ENCODE measurements around the gene FUT1. TPM values are rescaled to one million over a fixed set of nuclear protein-coding genes. Genes with fewer than 3 reads are reported as not detected.

Gene FUT1
- total and polyA plus RNA-seq, 2 donors (not counting 1 experiment from before 2014, with no cell fraction given) = not detected

- Mint-ChIP-seq H3K9me3 (ENCODE audit: insufficient read depth) (no peaks in the 10 kb centered on the region), H3K4me1 (peaks cover 15% of the 10 kb centered on the region), H3K4me3 (no peak overlapping the region), H3K27me3 (peaks cover 30% of the 10 kb centered on the region), H3K27ac (no peak overlapping the region)
- ATAC-seq (ENCODE audit: low read depth) (peak; percentile 66), DNase-seq (peak; percentile 68)
- POLR2A ChIA-PET = no interaction called here
- H3K79me2 ChIP-seq (ENCODE audit: control insufficient read depth, insufficient read depth, low read length) = no peaks in the 10 kb centered on the region
- H3K4me3 ChIP-seq (ENCODE audit: control extremely low read depth in 1 of 5, extremely low read depth in 1 of 5, insufficient read depth in 1 of 5, low read depth in 2 of 5, low read length in 4 of 5) = no peak overlapping the region
- peaks cover 0 to 56% (median 21%) of the 10 kb centered on the region in 4 experiments for H3K27me3 ChIP-seq (replicated peaks in 1 of 4; ENCODE audit: control extremely low read depth in 1 of 4, control insufficient read depth in 3 of 4, insufficient read depth in 4 of 4, low read length in 3 of 4)
- CTCF ChIA-PET = no interaction called here
- intact Hi-C loops (cut with micrococcal nuclease) = loop anchor here (1.0 kb wide), 1 partner anchor 31 kb away; no protein-coding TSS in a partner anchor
- H3K9ac ChIP-seq (ENCODE audit: low read length) = no peak overlapping the region
- H3K36me3 ChIP-seq (replicated peaks in 1 of 2; ENCODE audit: control extremely low read depth in 1 of 2, control insufficient read depth in 1 of 2, extremely low read depth in 1 of 2, insufficient read depth in 2 of 2, low read length in 1 of 2) = no peaks in the 10 kb centered on the region
- no peak overlapping the region for H3K27ac ChIP-seq (ENCODE audit: low read length in 2 of 2)
- H3K9me3 ChIP-seq (ENCODE audit: control extremely low read depth in 1 of 3, control insufficient read depth in 2 of 3, insufficient read depth in 1 of 3, low read length in 2 of 3) = peaks cover 0 to 43% (median 0%) of the 10 kb centered on the region in 3 donors
- H2AFZ ChIP-seq (ENCODE audit: insufficient read depth, low read depth, low read length, poor library complexity, severe bottlenecking) = no peak overlapping the region
- TF ChIP-seq EZH2 (IDR thresholded peaks at IDR 0.05; ENCODE audit: borderline replicate concordance, insufficient read depth, low read depth, low read length, poor library complexity, severe bottlenecking) = no peak
- no peak for TF ChIP-seq CTCF (IDR thresholded peaks at IDR 0.05)
- peaks cover 16 to 25% of the 10 kb centered on the region in 2 donors for H3K4me1 ChIP-seq (ENCODE audit: control insufficient read depth in 2 of 2, insufficient read depth in 2 of 2, low read length in 2 of 2)
- 36% methylated on average over 29 of the region's 33 CpGs for WGBS (ENCODE audit: insufficient coverage)
- H4K20me1 ChIP-seq (ENCODE audit: control insufficient read depth, insufficient read depth, low read length, poor library complexity, severe bottlenecking) = no peaks in the 10 kb centered on the region
- H3K4me2 ChIP-seq (replicated peaks; ENCODE audit: low read depth, low read length, poor library complexity, severe bottlenecking) = no peak overlapping the region
Observed at GRCh38 chr19:48745208-48745995, 7.0 kb downstream of the FUT1 start.

- POLR2A ChIA-PET = no interaction called here
- Histone ChIP-seq H2AFZ (ENCODE audit: insufficient read depth, low read depth, low read length, poor library complexity, severe bottlenecking) (no peak overlapping the region), H3K27me3 (replicated peaks in 1 of 4; ENCODE audit: control extremely low read depth in 1 of 4, control insufficient read depth in 3 of 4, insufficient read depth in 4 of 4, low read length in 3 of 4) (peaks cover 0 to 47% (median 24%) of the 10 kb centered on the region in 4 experiments), H3K9me3 (ENCODE audit: control extremely low read depth in 1 of 3, control insufficient read depth in 2 of 3, insufficient read depth in 1 of 3, low read length in 2 of 3) (peaks cover 0 to 45% (median 0%) of the 10 kb centered on the region in 3 donors), H3K36me3 (replicated peaks in 1 of 2; ENCODE audit: control extremely low read depth in 1 of 2, control insufficient read depth in 1 of 2, extremely low read depth in 1 of 2, insufficient read depth in 2 of 2, low read length in 1 of 2) (no peaks in the 10 kb centered on the region), H3K79me2 (ENCODE audit: control insufficient read depth, insufficient read depth, low read length) (no peaks in the 10 kb centered on the region), H3K4me1 (ENCODE audit: control insufficient read depth in 2 of 2, insufficient read depth in 2 of 2, low read length in 2 of 2) (peaks cover 28 to 36% of the 10 kb centered on the region in 2 donors), H3K27ac (ENCODE audit: low read length in 2 of 2) (no peak overlapping the region), H4K20me1 (ENCODE audit: control insufficient read depth, insufficient read depth, low read length, poor library complexity, severe bottlenecking) (no peaks in the 10 kb centered on the region), H3K4me3 (ENCODE audit: control extremely low read depth in 1 of 5, extremely low read depth in 1 of 5, insufficient read depth in 1 of 5, low read depth in 2 of 5, low read length in 4 of 5) (no peak overlapping the region), H3K9ac (ENCODE audit: low read length) (no peak overlapping the region), H3K4me2 (replicated peaks; ENCODE audit: low read depth, low read length, poor library complexity, severe bottlenecking) (no peak overlapping the region)
- Mint-ChIP-seq H3K4me3 (no peak overlapping the region), H3K27me3 (peaks cover 28% of the 10 kb centered on the region), H3K9me3 (ENCODE audit: insufficient read depth) (no peaks in the 10 kb centered on the region), H3K27ac (no peak overlapping the region), H3K4me1 (peaks cover 21% of the 10 kb centered on the region)
- 100% methylated on average over 3 of the region's 11 CpGs for WGBS (ENCODE audit: insufficient coverage)
- DNase-seq = no peak
- ATAC-seq (ENCODE audit: low read depth) = no peak
- intact Hi-C loops (cut with micrococcal nuclease) = no loop called here
- TF ChIP-seq CTCF (IDR thresholded peaks at IDR 0.05) (no peak), EZH2 (IDR thresholded peaks at IDR 0.05; ENCODE audit: borderline replicate concordance, insufficient read depth, low read depth, low read length, poor library complexity, severe bottlenecking) (no peak)
- CTCF ChIA-PET = interaction anchor here (0.9 kb wide), 1 partner anchor 38 kb away, joined by 3 read pairs; no protein-coding TSS in a partner anchor
Observed at GRCh38 chr19:48742096-48742495, 10.3 kb downstream of the FUT1 start.
